ENCODE data around the gene FAM53A.

GRCh38 chr4:1717129-1718094 is 33.3 kb upstream of the FAM53A start:
- TF ChIP-seq EZH2 (IDR thresholded peaks at IDR 0.05) (no peak), POLR2AphosphoS5 (IDR thresholded peaks at IDR 0.05; ENCODE audit: borderline replicate concordance, low read depth, low read length) (0 out of 2 replicates have a peak, but pooled peaks have one; percentile 4), FOXP2 (optimal IDR thresholded peaks at IDR 0.05; ENCODE audit: control extremely low read depth, extremely low read length, insufficient read depth) (no peak)

Data from SK-N-MC (cell line).